H7 (cell line): ENCODE measurements around the gene SMG6. TPM values are rescaled to one million over a fixed set of nuclear protein-coding genes. Genes with fewer than 3 reads are reported as not detected.
A peak's percentile ranks its signal among the peaks of the same experiment; 100 is the strongest.
"Not testable (repeated sequence)": the region's sequence is repeated elsewhere in the genome, so short reads cannot be mapped to it uniquely, and the experiment has no call there.

Experiments
- DNase-seq: peaks from one replicate; pipeline ENCODE4 v3.0.0; 2012
- H3K27me3 ChIP-seq: 2 replicates; pipeline ENCODE4 v1.6.0; 2011; ENCODE audit warnings: mild to moderate bottlenecking, low read length; ENCODE audit not compliant: control insufficient read depth, insufficient read depth
- H3K36me3 ChIP-seq: replicated peaks from 2 replicates; pipeline ENCODE4 v1.5.1; 2011; ENCODE audit warnings: low read length; ENCODE audit not compliant: control insufficient read depth, insufficient read depth
- H3K4me3 ChIP-seq: 2 replicates; pipeline ENCODE4 v1.5.1; 2011; ENCODE audit warnings: low read depth, mild to moderate bottlenecking, control low read depth, low read length, moderate library complexity; ENCODE audit not compliant: insufficient read depth
- total RNA-seq: library from RNA; depleted of rRNA; stranded (reverse); fragments of >200 nt; shearing (Covaris generic); gene quantifications from 2 replicates; pipeline ENCODE4 v1.2.3, GENCODE V29; 2014

SMG6 gene
- total RNA-seq, 1 experiment from 2014 or later: 18.2 TPM

DNA sequence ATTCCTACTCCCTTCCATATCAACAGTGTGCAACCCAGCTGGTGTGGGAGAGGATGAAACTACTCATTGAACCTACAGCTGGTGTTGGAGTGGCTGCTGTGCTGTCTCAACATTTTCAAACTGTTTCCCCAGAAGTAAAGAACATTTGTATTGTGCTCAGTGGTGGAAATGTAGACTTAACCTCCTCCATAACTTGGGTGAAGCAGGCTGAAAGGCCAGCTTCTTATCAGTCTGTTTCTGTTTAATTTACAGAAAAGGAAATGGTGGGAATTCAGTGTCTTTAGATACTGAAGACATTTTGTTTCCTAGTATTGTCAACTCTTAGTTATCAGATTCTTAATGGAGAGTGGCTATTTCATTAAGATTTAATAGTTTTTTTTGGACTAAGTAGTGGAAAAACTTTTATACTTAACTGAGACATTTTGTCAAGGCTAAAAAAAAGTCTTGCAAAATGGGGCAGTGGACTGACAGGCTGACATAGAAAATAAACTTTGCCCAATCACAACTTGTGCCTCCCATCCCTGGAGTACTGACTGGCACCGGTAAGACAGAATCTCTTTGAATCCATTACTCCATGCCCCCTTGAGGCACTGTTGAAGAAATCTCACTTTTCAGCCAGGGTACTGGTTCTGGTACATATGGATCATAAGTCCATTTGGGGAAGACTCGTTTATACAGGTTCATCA is 20.2 kb upstream of the SMG6 start:
- H3K4me3 ChIP-seq: no peak overlapping the region
- no peak for DNase-seq
- no peaks in the 10 kb centered on the region for H3K27me3 ChIP-seq
- H3K36me3 ChIP-seq: peaks cover 32% of the 10 kb centered on the region

DNA sequence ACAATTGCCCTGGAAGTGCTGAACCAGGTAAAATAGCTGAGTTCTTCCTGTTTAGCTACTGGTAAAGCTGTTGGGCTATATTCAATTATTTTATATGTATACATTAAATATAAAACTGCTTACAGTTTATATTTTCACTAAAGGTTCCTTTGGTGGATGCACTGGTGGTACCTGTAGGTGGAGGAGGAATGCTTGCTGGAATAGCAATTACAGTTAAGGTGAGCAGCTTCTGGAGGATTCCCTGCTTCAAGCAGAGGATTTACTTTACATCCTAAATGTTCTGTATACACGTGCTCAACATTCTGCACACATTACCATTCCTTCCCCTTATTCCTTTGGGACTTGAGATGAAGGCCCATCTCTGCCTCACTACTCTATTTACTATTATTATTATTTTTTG is 17.8 kb upstream of the SMG6 start:
- Histone ChIP-seq H3K27me3 (no peaks in the 10 kb centered on the region), H3K4me3 (no peak overlapping the region), H3K36me3 (peaks cover 28% of the 10 kb centered on the region)
- no peak for DNase-seq

DNA sequence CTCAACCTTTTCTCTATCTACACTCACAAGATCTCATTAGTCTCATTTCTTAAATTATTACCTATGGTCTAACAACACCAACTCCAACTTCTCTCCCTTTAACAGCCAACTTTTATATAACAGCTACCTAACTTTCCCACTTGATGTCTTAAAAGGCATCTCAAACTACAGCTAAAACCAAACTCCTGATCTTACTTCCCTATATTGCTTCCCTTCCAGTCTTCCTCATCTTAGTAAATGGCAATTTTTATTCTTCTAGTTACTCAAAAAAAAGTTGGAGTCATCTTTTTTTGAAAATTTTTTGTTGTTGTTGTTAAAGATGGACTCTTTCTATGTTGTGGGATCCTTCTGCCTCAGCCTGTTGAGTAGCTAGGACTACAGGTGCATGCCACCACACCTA is 15.5 kb upstream of the SMG6 start:
- peaks cover 12% of the 10 kb centered on the region for H3K36me3 ChIP-seq
- H3K4me3 ChIP-seq: no peak overlapping the region
- H3K27me3 ChIP-seq: no peaks in the 10 kb centered on the region
- no peak for DNase-seq

DNA sequence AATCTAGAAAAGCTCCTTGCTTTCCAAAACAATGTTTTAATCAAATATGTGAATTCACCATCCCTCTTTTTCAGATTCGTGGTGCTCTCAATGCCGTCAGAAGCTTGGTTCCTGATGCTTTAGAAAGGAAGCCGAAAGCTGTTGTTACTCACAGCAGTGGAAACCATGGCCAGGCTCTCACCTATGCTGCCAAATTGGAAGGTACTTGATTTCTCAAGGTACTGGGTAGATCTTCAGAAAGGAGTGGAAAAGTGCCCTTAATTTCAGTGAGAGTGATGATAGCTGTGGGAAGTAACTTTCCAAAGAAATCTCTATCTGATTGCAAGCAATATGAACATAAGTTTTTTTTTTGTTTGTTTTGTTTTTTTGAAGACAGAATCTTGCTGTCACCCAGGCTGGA is 14.2 kb upstream of the SMG6 start:
- H3K4me3 ChIP-seq: no peak overlapping the region
- H3K27me3 ChIP-seq: no peaks in the 10 kb centered on the region
- no peak for DNase-seq
- H3K36me3 ChIP-seq: no peaks in the 10 kb centered on the region; the same call in 1 of the 2 replicates

GRCh38 chr17:2316916-2317205 is 13.3 kb upstream of the SMG6 start:
- not testable (repeated sequence) for H3K4me3 ChIP-seq, DNase-seq, H3K36me3 ChIP-seq, H3K27me3 ChIP-seq

DNA sequence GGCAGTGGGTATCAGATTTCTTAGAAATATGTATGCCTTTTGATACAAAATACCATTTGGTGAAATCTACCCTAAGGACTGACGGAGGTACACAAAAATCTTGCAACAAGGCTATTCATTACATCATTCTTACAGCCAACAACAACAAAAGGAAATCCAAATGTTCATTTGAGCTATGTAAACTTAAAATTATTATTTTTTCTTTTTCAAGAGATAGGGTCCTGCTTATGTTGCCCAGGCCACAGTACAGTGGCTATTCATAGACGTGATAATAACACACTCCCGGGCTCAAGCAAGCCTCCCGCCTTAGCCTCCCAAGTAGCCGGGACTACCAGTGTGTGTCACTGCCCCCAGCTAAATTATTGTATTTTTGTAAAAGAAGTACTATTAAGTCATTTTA is 9.2 kb upstream of the SMG6 start:
- Histone ChIP-seq H3K4me3 (no peak overlapping the region), H3K36me3 (no peaks in the 10 kb centered on the region), H3K27me3 (no peaks in the 10 kb centered on the region)
- DNase-seq: no peak

DNA sequence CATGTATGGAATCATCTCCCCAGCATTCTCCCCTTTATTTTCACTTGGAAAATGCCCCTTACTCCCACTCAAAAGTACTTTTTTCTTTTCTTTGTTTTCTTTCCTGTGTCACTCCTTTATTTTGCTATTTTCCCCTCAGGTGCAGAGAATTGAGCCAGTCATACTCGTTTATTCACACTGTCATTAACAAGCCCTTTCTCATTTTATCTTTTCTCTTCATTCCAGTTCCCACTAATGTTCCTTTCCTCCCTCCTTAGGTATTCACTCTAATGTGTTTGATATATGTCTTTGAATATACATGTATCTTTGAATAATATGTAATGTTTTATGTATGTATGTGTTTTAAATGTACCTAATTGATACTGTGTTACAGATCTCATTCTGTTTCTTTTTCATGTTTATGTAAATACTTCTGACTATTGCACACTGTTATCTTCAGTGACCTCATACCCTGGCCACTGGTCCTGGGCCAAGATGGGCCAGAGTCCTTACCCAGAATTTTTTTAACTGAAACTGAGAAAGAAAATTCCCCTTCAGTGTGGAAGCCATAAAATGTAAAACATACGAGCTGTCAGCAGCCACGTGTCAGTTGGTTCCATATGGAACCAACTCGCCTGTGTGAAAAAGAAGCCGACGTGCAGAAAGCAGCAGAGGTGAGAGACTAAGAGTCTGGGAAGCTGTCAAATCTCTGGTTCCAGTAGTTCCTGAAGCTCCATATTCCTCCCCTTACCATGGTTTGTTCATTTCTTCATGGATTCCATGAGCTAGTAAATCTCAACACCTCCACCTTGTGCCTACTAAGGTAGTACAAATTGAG is 6.0 kb upstream of the SMG6 start:
- no peak for DNase-seq
- H3K36me3 ChIP-seq: no peaks in the 10 kb centered on the region
- H3K27me3 ChIP-seq: no peaks in the 10 kb centered on the region
- H3K4me3 ChIP-seq: no peak overlapping the region

GRCh38 chr17:2304931-2305330 is 1.3 kb upstream of the SMG6 start:
- Histone ChIP-seq H3K4me3 (no peak overlapping the region), H3K36me3 (0 out of 2 replicates have a peak, but pooled peaks cover 1% of the 10 kb centered on the region), H3K27me3 (no peaks in the 10 kb centered on the region)
- no peak for DNase-seq

GRCh38 chr17:2302778-2303203 is 794 bp downstream of the SMG6 start:
- no peaks in the 10 kb centered on the region for H3K27me3 ChIP-seq
- peak overlapping the region; percentile 90 for H3K4me3 ChIP-seq
- DNase-seq: peak; percentile 55
- peaks cover 3% of the 10 kb centered on the region for H3K36me3 ChIP-seq

DNA sequence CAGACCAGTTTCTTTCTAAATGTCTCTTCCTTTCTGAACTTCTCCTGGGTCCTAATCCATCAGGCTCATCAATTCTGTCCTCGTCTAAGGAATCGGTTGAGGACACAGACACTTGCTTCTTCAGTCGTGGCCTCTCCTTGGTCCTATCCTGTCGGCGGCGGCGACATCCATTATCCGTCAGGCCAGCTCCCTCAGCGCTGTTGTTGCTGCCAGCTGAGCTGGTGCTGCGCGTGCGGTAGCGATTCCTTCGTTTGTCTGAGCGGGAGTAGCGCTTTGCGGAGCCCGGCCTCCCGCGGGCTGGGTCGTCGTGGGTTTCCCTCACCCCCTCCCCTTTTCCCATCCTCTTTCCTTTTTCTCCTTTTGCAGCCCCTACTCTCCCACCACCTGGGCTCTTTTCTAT is 3.8 kb downstream of the SMG6 start:
- DNase-seq: no peak
- H3K27me3 ChIP-seq: no peaks in the 10 kb centered on the region
- peaks cover 10% of the 10 kb centered on the region for H3K36me3 ChIP-seq
- no peak overlapping the region for H3K4me3 ChIP-seq

DNA sequence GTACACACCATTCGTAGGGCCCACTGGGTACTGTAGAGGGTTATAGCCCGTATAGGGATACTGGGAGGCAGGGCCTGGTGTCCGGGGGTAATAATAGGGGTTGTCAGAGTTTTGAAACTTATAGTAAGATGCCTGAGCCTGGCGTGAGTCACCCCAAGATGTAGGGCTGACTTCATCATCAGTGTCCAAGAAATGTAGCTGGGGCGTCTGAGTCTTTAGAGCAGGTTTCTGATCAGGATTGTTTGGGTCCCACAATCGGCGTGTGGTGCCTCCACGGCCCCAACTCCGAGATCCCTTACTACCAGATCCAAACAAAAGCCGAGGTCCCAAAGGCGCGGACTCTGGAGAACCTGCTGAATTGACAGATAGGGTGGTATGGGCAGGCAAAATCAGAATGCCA is 4.4 kb downstream of the SMG6 start:
- no peaks in the 10 kb centered on the region for H3K27me3 ChIP-seq
- DNase-seq: no peak
- H3K36me3 ChIP-seq: peaks cover 10% of the 10 kb centered on the region
- no peak overlapping the region for H3K4me3 ChIP-seq

GRCh38 chr17:2297023-2297422 is 6.6 kb downstream of the SMG6 start:
- H3K4me3 ChIP-seq: no peak overlapping the region
- DNase-seq: no peak
- H3K27me3 ChIP-seq: no peaks in the 10 kb centered on the region
- peaks cover 16% of the 10 kb centered on the region for H3K36me3 ChIP-seq

GRCh38 chr17:2295575-2295974 is 8.0 kb downstream of the SMG6 start:
- no peak for DNase-seq
- no peaks in the 10 kb centered on the region for H3K27me3 ChIP-seq
- peaks cover 17% of the 10 kb centered on the region for H3K36me3 ChIP-seq
- no peak overlapping the region for H3K4me3 ChIP-seq

DNA sequence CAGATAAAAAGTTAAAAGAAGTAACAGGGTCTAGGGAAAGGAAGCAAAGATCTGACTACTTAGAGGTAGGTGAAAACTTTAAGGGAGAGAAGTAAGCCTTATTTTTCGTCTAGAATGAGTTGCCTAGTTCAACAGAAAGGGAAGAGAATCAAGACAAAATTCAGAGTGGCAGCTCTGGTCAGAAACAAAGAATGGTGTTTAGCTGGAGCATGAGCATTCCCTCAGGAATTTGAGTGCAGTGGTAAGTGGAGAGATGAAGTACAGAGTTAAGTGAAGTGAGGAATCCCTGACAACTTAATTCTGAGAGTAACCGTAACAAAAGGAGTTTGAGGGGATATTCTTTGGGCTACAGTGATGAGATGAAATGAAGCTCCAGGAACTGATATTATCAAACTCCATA is 11.5 kb downstream of the SMG6 start:
- peaks cover 13% of the 10 kb centered on the region for H3K36me3 ChIP-seq
- no peak for DNase-seq

DNA sequence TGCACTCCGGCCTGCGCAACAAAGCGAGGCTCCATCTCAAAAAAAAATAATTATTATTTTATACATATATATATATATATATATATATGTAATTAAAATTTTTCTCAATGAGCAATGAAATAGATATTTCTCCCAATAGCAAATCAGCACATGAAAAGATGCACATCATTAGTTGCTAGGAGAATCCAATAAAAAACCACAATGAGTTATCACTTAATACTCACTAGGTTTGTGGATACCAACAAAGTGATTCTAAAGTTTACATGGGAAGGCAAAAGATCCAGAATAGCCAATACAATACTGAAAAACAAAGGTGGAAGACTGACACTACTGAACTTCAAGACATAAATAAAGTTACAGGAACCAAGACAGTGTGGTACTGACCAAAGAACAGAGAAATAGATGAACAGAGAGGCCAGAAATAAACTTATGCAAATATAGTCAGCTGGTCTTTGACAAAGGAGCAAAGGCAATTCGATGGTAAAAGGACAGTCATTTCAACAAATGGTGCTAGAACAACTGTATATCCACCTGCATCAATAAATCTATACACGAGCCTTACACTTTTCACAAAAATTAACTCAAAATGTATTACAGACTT is 13.6 kb downstream of the SMG6 start:
- H3K36me3 ChIP-seq: peaks cover 7% of the 10 kb centered on the region

More for the DNA sequence above, 11.5 kb downstream of the SMG6 start:
- no peaks in the 10 kb centered on the region for H3K27me3 ChIP-seq
- no peak overlapping the region for H3K4me3 ChIP-seq

More for the DNA sequence above, 13.6 kb downstream of the SMG6 start:
- no peak overlapping the region for H3K4me3 ChIP-seq
- no peak for DNase-seq
- no peaks in the 10 kb centered on the region for H3K27me3 ChIP-seq
